C4-2B (cell line): ENCODE measurements around the gene CD86.

Experiments used
- H3K27ac ChIP-seq: fragments of 450-650 bp; 2 replicates; pipeline ENCODE4 v1.5.1; 2017
- ZFX ChIP-seq: fragments of 450-650 bp; IDR thresholded peaks from 2 replicates; pipeline ENCODE4 v1.6.1; 2017
- TF ChIP-seq, protein P1 (sequence below): fragments of 450-650 bp; conservative IDR thresholded peaks from 2 replicates; pipeline ENCODE4 v1.5.1; 2017; ENCODE audit warnings: mild to moderate bottlenecking

Gene CD86

DNA sequence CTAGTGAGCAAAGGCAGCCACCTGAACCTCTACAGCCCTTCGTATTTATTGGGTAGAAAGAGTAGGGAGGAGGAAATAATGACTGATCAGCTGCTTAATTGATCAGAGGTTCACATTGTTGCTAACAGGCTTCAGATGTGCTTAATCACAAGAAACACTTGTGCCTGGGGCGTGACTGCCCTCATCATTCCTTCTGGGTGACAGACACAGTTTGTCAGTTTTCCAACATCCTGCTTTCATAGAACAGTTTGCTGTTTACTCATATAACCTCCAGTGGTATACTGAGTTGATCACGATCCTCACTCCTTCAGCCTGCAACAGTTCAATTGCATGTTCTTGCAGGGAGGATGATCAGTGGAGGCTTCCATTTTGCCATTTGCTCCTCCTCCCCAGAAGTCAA lies 114.7 kb downstream of the CD86 start:
- TF ChIP-seq, protein P1, sequence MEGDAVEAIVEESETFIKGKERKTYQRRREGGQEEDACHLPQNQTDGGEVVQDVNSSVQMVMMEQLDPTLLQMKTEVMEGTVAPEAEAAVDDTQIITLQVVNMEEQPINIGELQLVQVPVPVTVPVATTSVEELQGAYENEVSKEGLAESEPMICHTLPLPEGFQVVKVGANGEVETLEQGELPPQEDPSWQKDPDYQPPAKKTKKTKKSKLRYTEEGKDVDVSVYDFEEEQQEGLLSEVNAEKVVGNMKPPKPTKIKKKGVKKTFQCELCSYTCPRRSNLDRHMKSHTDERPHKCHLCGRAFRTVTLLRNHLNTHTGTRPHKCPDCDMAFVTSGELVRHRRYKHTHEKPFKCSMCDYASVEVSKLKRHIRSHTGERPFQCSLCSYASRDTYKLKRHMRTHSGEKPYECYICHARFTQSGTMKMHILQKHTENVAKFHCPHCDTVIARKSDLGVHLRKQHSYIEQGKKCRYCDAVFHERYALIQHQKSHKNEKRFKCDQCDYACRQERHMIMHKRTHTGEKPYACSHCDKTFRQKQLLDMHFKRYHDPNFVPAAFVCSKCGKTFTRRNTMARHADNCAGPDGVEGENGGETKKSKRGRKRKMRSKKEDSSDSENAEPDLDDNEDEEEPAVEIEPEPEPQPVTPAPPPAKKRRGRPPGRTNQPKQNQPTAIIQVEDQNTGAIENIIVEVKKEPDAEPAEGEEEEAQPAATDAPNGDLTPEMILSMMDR = no peak
- TF ChIP-seq ZFX = no peak
- H3K27ac ChIP-seq = no peak overlapping the region
